K562 (cell line): ENCODE results near the gene LTA4H. TPM values are rescaled to one million over a fixed set of nuclear protein-coding genes. Genes with fewer than 3 reads are reported as not detected.

Experiments used
- ATF1 ChIP-seq, 2 experiments: fragments of 450-650 bp in 1 of 2; IDR thresholded peaks; 2 replicates each; pipeline ENCODE4 v1.6.1; 2016; ENCODE audit warnings: missing compliant biosample characterization in 1 of 2, missing genetic modification characterization in 1 of 2
- ERF ChIP-seq: fragments of 450-650 bp; formaldehyde crosslinking; IDR thresholded peaks from 2 replicates; pipeline ENCODE4 v1.4.0; 2020; ENCODE audit warnings: mild to moderate bottlenecking, mixed read lengths
- GTF2E2 ChIP-seq: fragments of 200-800 bp; sonication (Bioruptor generic); IDR thresholded peaks from 2 replicates; pipeline ENCODE4 v1.6.1; 2016; ENCODE audit warnings: missing genetic modification characterization, missing compliant biosample characterization
- HDAC8 ChIP-seq: fragments of 450-650 bp; IDR thresholded peaks from 2 replicates; pipeline ENCODE4 v1.6.1; 2016; ENCODE audit warnings: mild to moderate bottlenecking, missing genetic modification characterization, moderate library complexity, missing compliant biosample characterization
- HLTF ChIP-seq: fragments of 450-650 bp; IDR thresholded peaks from 2 replicates; pipeline ENCODE4 v1.6.1; 2016
- ID3 ChIP-seq, 2 experiments: fragments of 250-450 bp in 1 of 2; fragments of 450-650 bp in 1 of 2; sonication (Bioruptor Pico) in 1 of 2; IDR thresholded peaks; 2 replicates each; pipeline versions ENCODE4 v1.6.1 to v1.8.0; 2016 to 2021; ENCODE audit warnings: mild to moderate bottlenecking in 2 of 2, moderate library complexity in 2 of 2, missing compliant biosample characterization in 1 of 2, missing genetic modification characterization in 1 of 2
- NFXL1 ChIP-seq: fragments of 450-650 bp; formaldehyde crosslinking; IDR thresholded peaks from 2 replicates; pipeline ENCODE4 v1.4.0; 2021; ENCODE audit warnings: mild to moderate bottlenecking
- PTRF ChIP-seq: fragments of 450-650 bp; IDR thresholded peaks from 2 replicates; pipeline ENCODE4 v1.6.1; 2016; ENCODE audit warnings: mild to moderate bottlenecking, missing genetic modification characterization, missing compliant biosample characterization
- RAD21 ChIP-seq, 2 experiments: fragments of 250-450 bp in 1 of 2; fragments of 450-650 bp in 1 of 2; sonication (Bioruptor Pico) in 1 of 2; formaldehyde crosslinking in 1 of 2; IDR thresholded peaks in 1 of 2; conservative IDR thresholded peaks in 1 of 2; 2 replicates each; pipeline versions ENCODE4 v1.4.0 to v1.8.0; 2020 to 2022; ENCODE audit warnings: mild to moderate bottlenecking in 2 of 2, moderate library complexity in 1 of 2
- RNF2 ChIP-seq: sonication (generic); IDR thresholded peaks from 2 replicates; pipeline ENCODE4 v1.6.1; 2016
- STAT5A ChIP-seq: IDR thresholded peaks from 2 replicates; pipeline ENCODE4 v1.6.1; 2012; ENCODE audit warnings: low read length, inconsistent platforms, borderline replicate concordance
- VEZF1 ChIP-seq: fragments of 200-800 bp; sonication (Bioruptor generic); IDR thresholded peaks from 2 replicates; pipeline ENCODE4 v1.6.1; 2017; ENCODE audit warnings: missing genetic modification characterization, missing compliant biosample characterization
- ZEB2 ChIP-seq: fragments of 450-650 bp; IDR thresholded peaks from 2 replicates; pipeline ENCODE4 v1.6.1; 2016
- ZNF133 ChIP-seq: fragments of 250-450 bp; sonication (Bioruptor Pico); IDR thresholded peaks from 2 replicates; pipeline ENCODE4 v1.4.0; 2020; ENCODE audit warnings: mild to moderate bottlenecking
- ZNF253 ChIP-seq: fragments of 250-450 bp; sonication (Bioruptor Pico); conservative IDR thresholded peaks from 2 replicates; pipeline ENCODE4 v1.6.1; 2021; ENCODE audit warnings: mild to moderate bottlenecking
- ZNF592 ChIP-seq: fragments of 450-650 bp; IDR thresholded peaks from 2 replicates; pipeline ENCODE4 v1.6.1; 2017; ENCODE audit warnings: antibody characterized with exemption, mild to moderate bottlenecking
- ZNF695 ChIP-seq: fragments of 450-650 bp; formaldehyde crosslinking; IDR thresholded peaks from 2 replicates; pipeline ENCODE4 v1.4.0; 2020; ENCODE audit warnings: mild to moderate bottlenecking, moderate library complexity
- ZNF75A ChIP-seq: fragments of 450-650 bp; formaldehyde crosslinking; IDR thresholded peaks from 2 replicates; pipeline ENCODE4 v1.4.0; 2020; ENCODE audit warnings: mild to moderate bottlenecking
- polyA plus RNA-seq, 8 experiments: library from polyadenylated mRNA; depleted of rRNA in 4 of 8; stranded (reverse) in 5 of 8; unstranded in 3 of 8; fragments of >200 nt; fragmentation: Nextera tagmentation in 2 of 8; fragmentation: Illumina TruSeq in 1 of 8; extraction: Ambion mirVana in 2 of 8; extraction: Trizol in 1 of 8; gene quantifications; 2 replicates each; pipeline versions ENCODE4 v1.2.1 to v1.2.3, GENCODE V29; 2011 to 2014; ENCODE audit warnings: inconsistent platforms in 1 of 8, missing spikeins in 1 of 8
- total RNA-seq, 7 experiments: library from RNA; depleted of rRNA in 6 of 7; stranded (reverse); fragments of >200 nt in 6 of 7; fragmentation: Illumina TruSeq in 2 of 7; extraction: Trizol in 2 of 7; gene quantifications; 2 replicates each; pipeline versions ENCODE4 v1.2.1 to v1.2.3, GENCODE V29; 2011 to 2021; ENCODE audit warnings: low replicate concordance in 1 of 7
- TF ChIP-seq, protein P1 (sequence below): fragments of 250-450 bp; sonication (Bioruptor Pico); IDR thresholded peaks from 2 replicates; pipeline ENCODE4 v1.4.0; 2020; ENCODE audit warnings: mild to moderate bottlenecking, moderate library complexity

The LTA4H gene
- total and polyA plus RNA-seq, 9 of the 15 experiments (the other 6 are each of a cell fraction or from before 2014, with no cell fraction given), result 25.2 to 58.1 (median 40.5) TPM

GRCh38 chr12:96083020-96083719 is 47.8 kb upstream of the LTA4H start (continued):
- TF ChIP-seq ID3 (CRISPR knock-in tag; IDR thresholded peaks at IDR 0.05) (peak; percentile 81), ID3 (tag; IDR thresholded peaks at IDR 0.05) (peak; percentile 99), ZNF253 (CRISPR knock-in tag) (peak; percentile 85), RNF2 (no peak), ZNF695 (CRISPR knock-in tag) (peak; percentile 52; the same call in 1 of the 2 replicates), ZEB2 (no peak), RAD21 (CRISPR knock-in tag; conservative IDR thresholded peaks at IDR 0.05 in 1 of 2, IDR thresholded peaks at IDR 0.05 in 1 of 2) (0 out of 4 replicates have a peak, but pooled peaks of 1 of the 2 experiments have one; percentile 11), PTRF (peak; percentile 96), GTF2E2 (tag) (peak; percentile 63), HDAC8 (peak; percentile 99), ZNF592 (peak; percentile 99), ERF (peak; percentile 99), ZNF75A (CRISPR knock-in tag) (peak; percentile 83), STAT5A (peak; percentile 76), ZNF133 (peak; percentile 89; the same call in 1 of the 2 replicates), ATF1 (CRISPR knock-in tag; IDR thresholded peaks at IDR 0.05) (no peak), ATF1 (tag; IDR thresholded peaks at IDR 0.05) (peak; percentile 54), HLTF (no peak), VEZF1 (peak; percentile 55), NFXL1 (CRISPR knock-in tag) (peak; percentile 97)
- TF ChIP-seq, protein P1, sequence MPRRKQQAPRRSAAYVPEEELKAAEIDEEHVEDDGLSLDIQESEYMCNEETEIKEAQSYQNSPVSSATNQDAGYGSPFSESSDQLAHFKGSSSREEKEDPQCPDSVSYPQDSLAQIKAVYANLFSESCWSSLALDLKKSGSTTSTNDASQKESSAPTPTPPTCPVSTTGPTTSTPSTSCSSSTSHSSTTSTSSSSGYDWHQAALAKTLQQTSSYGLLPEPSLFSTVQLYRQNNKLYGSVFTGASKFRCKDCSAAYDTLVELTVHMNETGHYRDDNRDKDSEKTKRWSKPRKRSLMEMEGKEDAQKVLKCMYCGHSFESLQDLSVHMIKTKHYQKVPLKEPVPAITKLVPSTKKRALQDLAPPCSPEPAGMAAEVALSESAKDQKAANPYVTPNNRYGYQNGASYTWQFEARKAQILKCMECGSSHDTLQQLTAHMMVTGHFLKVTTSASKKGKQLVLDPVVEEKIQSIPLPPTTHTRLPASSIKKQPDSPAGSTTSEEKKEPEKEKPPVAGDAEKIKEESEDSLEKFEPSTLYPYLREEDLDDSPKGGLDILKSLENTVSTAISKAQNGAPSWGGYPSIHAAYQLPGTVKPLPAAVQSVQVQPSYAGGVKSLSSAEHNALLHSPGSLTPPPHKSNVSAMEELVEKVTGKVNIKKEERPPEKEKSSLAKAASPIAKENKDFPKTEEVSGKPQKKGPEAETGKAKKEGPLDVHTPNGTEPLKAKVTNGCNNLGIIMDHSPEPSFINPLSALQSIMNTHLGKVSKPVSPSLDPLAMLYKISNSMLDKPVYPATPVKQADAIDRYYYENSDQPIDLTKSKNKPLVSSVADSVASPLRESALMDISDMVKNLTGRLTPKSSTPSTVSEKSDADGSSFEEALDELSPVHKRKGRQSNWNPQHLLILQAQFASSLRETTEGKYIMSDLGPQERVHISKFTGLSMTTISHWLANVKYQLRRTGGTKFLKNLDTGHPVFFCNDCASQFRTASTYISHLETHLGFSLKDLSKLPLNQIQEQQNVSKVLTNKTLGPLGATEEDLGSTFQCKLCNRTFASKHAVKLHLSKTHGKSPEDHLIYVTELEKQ (CRISPR knock-in tag), result peak; percentile 98
